Stimulated activated CD8-positive, alpha-beta memory T cell treated with anti-CD3 and anti-CD28 coated beads, Interleukin-15, amount 100 ng/mL, for 4 hours (primary cell): ENCODE measurements around the gene CACNG5.
A peak's percentile ranks its signal among the peaks of the same experiment; 100 is the strongest.

Experiments
- DNase-seq, 2 donors: peaks; one replicate each; pipeline ENCODE4 v3.0.0-alpha.2; 2020; ENCODE audit warnings: low read depth in 2 of 2

Gene CACNG5

GRCh38 chr17:66904760-66905624 lies 70.1 kb downstream of the CACNG5 start:
- DNase-seq: no peak

GRCh38 chr17:66906321-66907278 lies 71.7 kb downstream of the CACNG5 start:
- DNase-seq: peak; percentile 12 to 24

- no peak for DNase-seq
Observed at GRCh38 chr17:66909804-66910373, 75.0 kb downstream of the CACNG5 start.

GRCh38 chr17:66910651-66911285 lies 75.9 kb downstream of the CACNG5 start:
- DNase-seq: no peak

GRCh38 chr17:66915204-66915611 lies 80.3 kb downstream of the CACNG5 start:
- DNase-seq: no peak

GRCh38 chr17:66915792-66916191 lies 80.9 kb downstream of the CACNG5 start:
- no peak for DNase-seq

GRCh38 chr17:66916946-66917345 lies 82.0 kb downstream of the CACNG5 start:
- no peak for DNase-seq

- no peak for DNase-seq
Observed at GRCh38 chr17:66918896-66919295, 84.0 kb downstream of the CACNG5 start.

- no peak for DNase-seq
Observed at GRCh38 chr17:66920435-66920834, 85.5 kb downstream of the CACNG5 start.

GRCh38 chr17:66920950-66921349 lies 86.0 kb downstream of the CACNG5 start:
- no peak for DNase-seq

GRCh38 chr17:66923886-66924285 lies 89.0 kb downstream of the CACNG5 start:
- DNase-seq: no peak

GRCh38 chr17:66925811-66926500 lies 91.0 kb downstream of the CACNG5 start:
- no peak for DNase-seq

- DNase-seq: no peak
Observed at GRCh38 chr17:66928949-66929348, 94.0 kb downstream of the CACNG5 start.

- DNase-seq: no peak
Observed at GRCh38 chr17:66929591-66929990, 94.7 kb downstream of the CACNG5 start.

- no peak for DNase-seq
Observed at GRCh38 chr17:66930933-66931332, 96.0 kb downstream of the CACNG5 start.

- DNase-seq: no peak
Observed at GRCh38 chr17:66932311-66932710, 97.4 kb downstream of the CACNG5 start.

GRCh38 chr17:66934040-66934439 lies 99.1 kb downstream of the CACNG5 start:
- no peak for DNase-seq
